Measurements from ENCODE around the gene CEBPG. TPM values are rescaled to one million over a fixed set of nuclear protein-coding genes. Genes with fewer than 3 reads are reported as not detected.

Gene CEBPG
- total RNA-seq, 1 donor from 2014 or later: 34.3 TPM

GRCh38 chr19:33405553-33406461 is 32.3 kb downstream of the CEBPG start:
- no peak for DNase-seq (ENCODE audit: low read depth in 2 of 2)

GRCh38 chr19:33406521-33407139 is 33.1 kb downstream of the CEBPG start:
- DNase-seq (ENCODE audit: low read depth in 2 of 2): peak; percentile 62 to 74

- no peak for DNase-seq (ENCODE audit: low read depth in 2 of 2)
These were observed 33.6 kb downstream of the CEBPG start for GRCh38 chr19:33407140-33407551.

GRCh38 chr19:33407716-33408115 is 34.2 kb downstream of the CEBPG start:
- DNase-seq (ENCODE audit: low read depth in 2 of 2): no peak

- DNase-seq (ENCODE audit: low read depth in 2 of 2): no peak
These were observed 34.6 kb downstream of the CEBPG start for GRCh38 chr19:33408116-33408515.

- no peak for DNase-seq (ENCODE audit: low read depth in 2 of 2)
These were observed 35.3 kb downstream of the CEBPG start for GRCh38 chr19:33408538-33409434.

- DNase-seq (ENCODE audit: low read depth in 2 of 2): no peak
These were observed 36.6 kb downstream of the CEBPG start for GRCh38 chr19:33409906-33410685.

GRCh38 chr19:33410915-33411401 is 37.4 kb downstream of the CEBPG start:
- DNase-seq (ENCODE audit: low read depth in 2 of 2): no peak

GRCh38 chr19:33411621-33412180 is 38.2 kb downstream of the CEBPG start:
- DNase-seq (ENCODE audit: low read depth in 2 of 2): no peak

- DNase-seq (ENCODE audit: low read depth in 2 of 2): no peak
These were observed 39.3 kb downstream of the CEBPG start for GRCh38 chr19:33412601-33413425.

GRCh38 chr19:33413426-33413725 is 39.9 kb downstream of the CEBPG start:
- DNase-seq (ENCODE audit: low read depth in 2 of 2): no peak

GRCh38 chr19:33413868-33414666 is 40.6 kb downstream of the CEBPG start:
- DNase-seq (ENCODE audit: low read depth in 2 of 2): no peak

GRCh38 chr19:33414667-33415605 is 41.4 kb downstream of the CEBPG start:
- DNase-seq (ENCODE audit: low read depth in 2 of 2): no peak

GRCh38 chr19:33416307-33417215 is 43.1 kb downstream of the CEBPG start:
- peak; percentile 75 to 78 for DNase-seq (ENCODE audit: low read depth in 2 of 2)

- no peak for DNase-seq (ENCODE audit: low read depth in 2 of 2)
These were observed 44.2 kb downstream of the CEBPG start for GRCh38 chr19:33417751-33418150.

- DNase-seq (ENCODE audit: low read depth in 2 of 2): no peak
These were observed 45.0 kb downstream of the CEBPG start for GRCh38 chr19:33418461-33418860.

Measured in lung microvascular endothelial cell (primary cell).